Fibroblast of the aortic adventitia (primary cell): ENCODE results near the gene RELN. TPM values are rescaled to one million over a fixed set of nuclear protein-coding genes. Genes with fewer than 3 reads are reported as not detected.

Experiments
- DNase-seq: peaks from one replicate; pipeline ENCODE4 v3.0.0-alpha.2; 2010; ENCODE audit warnings: low read depth
- H3K4me3 ChIP-seq: 2 replicates; pipeline ENCODE4 v1.5.1; 2011; ENCODE audit warnings: low read depth, mild to moderate bottlenecking, control low read depth, low read length, moderate library complexity
- CTCF ChIP-seq: IDR thresholded peaks from 2 replicates; pipeline ENCODE4 v1.5.1; 2011; ENCODE audit warnings: mild to moderate bottlenecking, low read length, control low read depth, inconsistent platforms; ENCODE audit not compliant: insufficient read depth
- total RNA-seq: library from RNA; depleted of rRNA; stranded (reverse); fragments of >200 nt; gene quantifications from 2 replicates; pipeline ENCODE4 v1.2.3, GENCODE V29; 2012; ENCODE audit warnings: low replicate concordance

Gene RELN
- total RNA-seq, 1 donor: 88.7 TPM

GRCh38 chr7:103766660-103767059 is 222.8 kb downstream of the RELN start:
- no peak overlapping the region for H3K4me3 ChIP-seq
- TF ChIP-seq CTCF: no peak
- DNase-seq: no peak

GRCh38 chr7:103765901-103766300 is 223.6 kb downstream of the RELN start:
- no peak for DNase-seq
- no peak overlapping the region for H3K4me3 ChIP-seq
- TF ChIP-seq CTCF: no peak

- DNase-seq: no peak
- no peak for TF ChIP-seq CTCF
- H3K4me3 ChIP-seq: no peak overlapping the region
These were observed 224.6 kb downstream of the RELN start for GRCh38 chr7:103764901-103765300.

GRCh38 chr7:103762877-103763276 is 226.6 kb downstream of the RELN start:
- no peak for DNase-seq
- no peak for TF ChIP-seq CTCF
- H3K4me3 ChIP-seq: no peak overlapping the region

GRCh38 chr7:103762065-103762760 is 227.2 kb downstream of the RELN start:
- no peak for TF ChIP-seq CTCF
- DNase-seq: no peak

DNA sequence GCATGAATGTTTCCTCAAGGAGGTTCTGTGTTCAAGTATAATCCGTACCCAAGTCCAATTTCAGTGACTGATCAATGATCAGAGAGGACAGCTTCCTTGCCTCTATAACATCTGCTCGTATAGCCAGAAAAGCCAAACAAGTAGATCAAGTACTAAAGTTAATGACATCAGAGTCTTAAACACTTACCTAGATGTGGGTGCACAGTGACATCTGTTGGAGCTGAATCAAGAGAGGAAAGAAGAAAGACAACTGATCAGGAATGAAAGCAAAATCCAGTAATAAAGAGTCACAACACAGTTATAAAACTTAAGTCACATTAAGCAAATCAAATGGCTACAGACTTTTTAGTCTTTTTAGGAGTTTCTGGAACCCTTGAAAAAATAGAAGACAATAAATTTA is 236.5 kb downstream of the RELN start:
- H3K4me3 ChIP-seq: no peak overlapping the region
- no peak for TF ChIP-seq CTCF
- DNase-seq: peak; percentile 8

More at GRCh38 chr7:103762065-103762760, 227.2 kb downstream of the RELN start:
- no peak overlapping the region for H3K4me3 ChIP-seq
